GM23338 (cell line): ENCODE results near the gene SPEM2.

ENCODE experiments used
- CTCF ChIP-seq, 2 experiments: fragments of 200-600 bp in 1 of 2; sonication (generic) in 1 of 2; conservative IDR thresholded peaks; 2 replicates each; pipeline versions ENCODE4 v1.5.1 to v1.6.1; 2016 to 2017; ENCODE audit warnings: antibody characterized with exemption in 2 of 2, low read depth in 2 of 2, mild to moderate bottlenecking in 2 of 2, moderate library complexity in 1 of 2
- EZH2 ChIP-seq: fragments of 200-600 bp; sonication (generic); IDR thresholded peaks from one replicate; pipeline ENCODE4 v1.8.0; 2017; ENCODE audit warnings: antibody characterized with exemption, mild to moderate bottlenecking, low read depth; ENCODE audit not compliant: unreplicated experiment
- EZH2phosphoT487 ChIP-seq: fragments of 200-600 bp; sonication (generic); IDR thresholded peaks from one replicate; pipeline ENCODE4 v1.8.1; 2018; ENCODE audit warnings: antibody characterized with exemption; ENCODE audit not compliant: unreplicated experiment
- NANOG ChIP-seq: IDR thresholded peaks from 2 replicates; pipeline ENCODE4 v1.6.1; 2016; ENCODE audit warnings: antibody characterized with exemption, borderline replicate concordance
- POLR2AphosphoS5 ChIP-seq: IDR thresholded peaks from 2 replicates; pipeline ENCODE4 v1.6.1; 2016; ENCODE audit warnings: antibody characterized with exemption, low read depth
- REST ChIP-seq: IDR thresholded peaks from one replicate; pipeline ENCODE4 v1.6.1; 2018; ENCODE audit warnings: antibody characterized with exemption; ENCODE audit not compliant: unreplicated experiment

- no peak for TF ChIP-seq REST
- TF ChIP-seq NANOG = no peak
- no peak for TF ChIP-seq POLR2AphosphoS5
- no peak for TF ChIP-seq EZH2
- TF ChIP-seq CTCF (conservative IDR thresholded peaks at IDR 0.05; ENCODE audit: low read depth in 2 of 2) = no peak
- TF ChIP-seq EZH2phosphoT487 = no peak
Measured at GRCh38 chr17:7421186-7421585, 4.2 kb upstream of the SPEM2 start.
